Jurkat, Clone E6-1 (cell line): Measurements from ENCODE around the gene RASA4B.
A peak's percentile ranks its signal among the peaks of the same experiment; 100 is the strongest.
"Not testable (repeated sequence)": the region's sequence is repeated elsewhere in the genome, so short reads cannot be mapped to it uniquely, and the experiment has no call there.

Experiments
- DNase-seq: peaks from one replicate; pipeline ENCODE4 v3.0.0-alpha.2; 2011; ENCODE audit warnings: low read depth, low spot score
- H3K4me3 ChIP-seq: 2 replicates; pipeline ENCODE4 v1.5.1; 2011; ENCODE audit warnings: mild to moderate bottlenecking, low read length, control low read depth, moderate library complexity

RASA4B gene

DNA sequence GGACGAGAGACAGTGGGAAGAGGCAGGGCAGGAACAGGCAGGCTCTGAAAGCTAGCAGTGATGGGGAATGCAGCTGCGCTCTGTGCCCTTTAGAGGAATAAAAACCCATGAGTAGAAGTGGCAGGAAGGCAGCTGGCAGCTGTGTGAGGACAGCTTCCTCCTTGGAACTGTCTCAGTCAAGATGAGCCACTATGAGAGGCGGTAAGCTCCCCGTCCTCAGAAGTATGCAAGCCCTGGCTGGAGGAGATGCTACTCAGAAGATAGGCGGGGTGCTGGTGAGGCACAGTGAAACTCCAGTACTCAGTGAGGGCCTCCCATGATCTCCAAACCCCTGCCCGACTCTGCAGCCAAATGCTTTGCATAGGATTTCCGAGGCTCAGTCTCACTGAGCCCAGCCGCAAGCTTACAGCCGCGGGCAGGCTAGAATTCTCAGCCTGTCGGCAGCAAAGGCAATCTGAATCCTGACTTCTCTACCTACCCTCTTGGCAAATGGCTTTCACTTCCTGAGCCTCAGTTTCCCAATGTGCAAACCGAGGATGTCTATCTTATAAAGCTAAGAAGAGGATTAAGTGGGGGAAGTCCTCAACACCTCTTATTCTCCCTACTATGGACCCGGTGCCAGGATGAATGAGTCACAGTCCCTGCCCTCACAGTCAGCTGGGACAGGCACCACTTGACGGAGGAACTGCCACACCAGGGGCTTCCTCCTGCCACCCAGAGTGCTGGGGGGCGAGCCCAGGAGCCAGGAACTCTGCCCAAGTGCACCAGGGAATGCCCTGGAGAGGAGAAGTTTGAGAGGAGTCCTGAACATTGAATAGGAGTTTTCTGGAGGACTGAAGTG is 2.5 kb downstream of the RASA4B start:
- DNase-seq: not testable (repeated sequence)

GRCh38 chr7:102512642-102513221 is 4.8 kb downstream of the RASA4B start:
- H3K4me3 ChIP-seq: not testable (repeated sequence)
- DNase-seq: peak; percentile 81

More for the DNA sequence above, 2.5 kb downstream of the RASA4B start:
- not testable (repeated sequence) for H3K4me3 ChIP-seq

DNA sequence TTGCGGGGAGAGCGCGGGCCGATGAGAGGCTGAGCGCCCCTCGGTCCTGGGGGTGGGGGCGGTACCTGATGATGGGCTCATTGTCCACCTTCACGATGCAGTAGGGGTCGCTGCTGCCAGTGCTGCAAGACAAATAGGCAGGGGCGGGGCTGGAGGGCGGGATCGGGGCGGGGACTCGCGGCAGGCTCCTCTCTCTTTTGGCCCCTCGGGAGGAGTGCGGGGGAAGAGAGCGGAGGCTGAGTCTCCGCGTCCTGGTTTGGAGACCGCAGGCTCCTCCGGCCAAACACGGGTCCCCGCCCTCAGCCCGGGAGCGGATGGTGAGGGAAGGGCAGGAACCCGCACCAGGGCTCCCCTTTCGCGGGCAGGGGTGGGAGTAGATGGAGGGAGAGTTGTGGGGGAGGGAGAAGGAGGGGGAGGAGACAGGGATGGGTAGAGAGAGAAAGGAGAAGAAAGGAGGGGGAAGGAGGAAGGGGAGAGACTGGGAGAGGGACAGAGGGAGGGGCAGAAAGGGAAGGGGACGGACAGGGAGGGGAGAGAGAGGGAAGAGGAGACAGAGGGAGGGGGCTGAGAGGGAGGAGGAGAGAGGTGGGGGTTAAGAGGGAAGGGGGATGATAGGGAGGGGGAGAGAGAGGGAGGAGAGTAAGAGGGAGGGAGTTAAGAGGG is 5.6 kb downstream of the RASA4B start:
- not testable (repeated sequence) for DNase-seq, H3K4me3 ChIP-seq

DNA sequence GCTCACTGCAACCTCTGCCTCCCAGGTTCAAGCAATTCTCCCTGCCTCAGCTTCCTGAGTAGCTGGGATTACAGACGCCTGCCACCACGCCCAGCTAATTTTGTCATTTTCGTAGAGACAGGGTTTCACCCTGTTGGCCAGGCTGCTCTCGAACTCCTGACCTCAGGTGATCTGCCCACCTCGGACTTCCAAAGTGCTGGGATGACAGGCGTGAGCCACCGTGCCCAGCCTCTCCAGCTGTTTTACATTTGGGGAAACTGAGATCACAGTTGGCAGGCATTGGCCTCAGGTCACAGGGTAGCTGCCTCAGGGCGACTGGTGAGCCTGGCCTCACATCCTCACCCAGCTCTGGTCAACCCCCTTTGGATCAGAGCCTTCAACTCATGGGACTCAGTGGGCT is 7.0 kb downstream of the RASA4B start:
- not testable (repeated sequence) for DNase-seq, H3K4me3 ChIP-seq

GRCh38 chr7:102507410-102508088 is 10.0 kb downstream of the RASA4B start:
- DNase-seq, H3K4me3 ChIP-seq: not testable (repeated sequence)

- not testable (repeated sequence) for DNase-seq, H3K4me3 ChIP-seq
These were observed 12.0 kb downstream of the RASA4B start for GRCh38 chr7:102505298-102506185.

- H3K4me3 ChIP-seq, DNase-seq: not testable (repeated sequence)
These were observed 14.4 kb downstream of the RASA4B start for GRCh38 chr7:102503141-102503540.

DNA sequence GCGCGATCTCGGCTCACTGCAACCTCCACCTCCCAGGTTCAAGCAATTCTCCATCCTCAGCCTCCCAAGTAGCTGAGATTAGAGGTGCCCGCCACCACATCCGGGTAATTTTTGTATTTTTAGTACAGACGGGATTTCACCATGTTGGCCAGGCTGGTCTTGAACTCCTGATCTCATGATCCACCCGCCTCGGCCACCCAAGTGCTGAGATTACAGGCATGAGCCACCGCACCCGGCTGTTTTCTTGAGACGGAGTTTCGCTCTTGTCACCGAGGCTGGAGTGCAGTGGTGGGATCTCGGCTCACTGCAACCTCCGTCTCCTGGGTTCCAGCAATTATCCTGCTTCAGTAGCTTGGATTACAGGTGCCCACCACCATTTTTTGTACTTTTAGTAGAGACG is 19.3 kb downstream of the RASA4B start:
- not testable (repeated sequence) for DNase-seq, H3K4me3 ChIP-seq

DNA sequence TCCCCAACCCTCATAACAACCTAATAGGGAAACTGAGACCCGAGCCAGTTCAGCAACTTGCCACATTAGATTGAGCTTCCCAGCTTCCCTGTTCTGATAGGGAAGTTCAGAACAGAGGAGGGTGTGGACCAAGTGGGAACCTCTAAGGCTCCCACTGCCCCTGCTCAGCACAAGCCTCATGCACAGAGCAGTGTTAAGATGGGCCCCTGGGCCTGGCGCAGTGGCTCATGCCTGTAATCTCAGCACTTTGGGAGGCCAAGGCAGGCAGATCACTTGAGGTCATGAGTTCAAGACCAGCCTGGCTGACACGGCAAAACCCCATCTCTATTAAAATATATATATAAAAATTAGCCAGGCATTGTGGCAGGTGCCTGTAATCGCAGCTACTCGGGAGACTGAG is 20.3 kb downstream of the RASA4B start:
- not testable (repeated sequence) for DNase-seq, H3K4me3 ChIP-seq

DNA sequence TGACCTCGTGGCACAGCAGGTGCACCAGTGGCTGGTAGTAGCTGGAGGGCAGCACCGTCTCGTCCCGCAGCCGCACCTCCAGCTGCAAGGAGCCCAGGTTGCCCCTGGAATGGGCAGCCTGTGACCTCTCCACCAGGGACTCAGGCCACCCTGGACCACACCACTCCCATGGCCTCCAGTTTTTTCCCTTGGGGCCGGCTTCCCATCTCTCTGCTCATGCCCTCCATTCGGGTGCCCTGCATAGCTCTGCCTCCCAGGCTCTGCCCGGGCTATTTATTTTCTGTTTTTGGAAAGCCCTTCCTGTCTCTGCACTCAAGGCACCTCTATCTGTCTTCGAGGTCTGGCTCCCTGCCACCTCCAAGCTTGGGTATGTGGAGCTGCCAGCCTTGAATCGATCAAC is 20.7 kb downstream of the RASA4B start:
- not testable (repeated sequence) for DNase-seq

GRCh38 chr7:102494473-102495149 is 23.0 kb downstream of the RASA4B start:
- not testable (repeated sequence) for DNase-seq, H3K4me3 ChIP-seq

More for the DNA sequence above, 20.7 kb downstream of the RASA4B start:
- H3K4me3 ChIP-seq: not testable (repeated sequence)

- not testable (repeated sequence) for DNase-seq, H3K4me3 ChIP-seq
These were observed 23.6 kb downstream of the RASA4B start for GRCh38 chr7:102494026-102494425.

DNA sequence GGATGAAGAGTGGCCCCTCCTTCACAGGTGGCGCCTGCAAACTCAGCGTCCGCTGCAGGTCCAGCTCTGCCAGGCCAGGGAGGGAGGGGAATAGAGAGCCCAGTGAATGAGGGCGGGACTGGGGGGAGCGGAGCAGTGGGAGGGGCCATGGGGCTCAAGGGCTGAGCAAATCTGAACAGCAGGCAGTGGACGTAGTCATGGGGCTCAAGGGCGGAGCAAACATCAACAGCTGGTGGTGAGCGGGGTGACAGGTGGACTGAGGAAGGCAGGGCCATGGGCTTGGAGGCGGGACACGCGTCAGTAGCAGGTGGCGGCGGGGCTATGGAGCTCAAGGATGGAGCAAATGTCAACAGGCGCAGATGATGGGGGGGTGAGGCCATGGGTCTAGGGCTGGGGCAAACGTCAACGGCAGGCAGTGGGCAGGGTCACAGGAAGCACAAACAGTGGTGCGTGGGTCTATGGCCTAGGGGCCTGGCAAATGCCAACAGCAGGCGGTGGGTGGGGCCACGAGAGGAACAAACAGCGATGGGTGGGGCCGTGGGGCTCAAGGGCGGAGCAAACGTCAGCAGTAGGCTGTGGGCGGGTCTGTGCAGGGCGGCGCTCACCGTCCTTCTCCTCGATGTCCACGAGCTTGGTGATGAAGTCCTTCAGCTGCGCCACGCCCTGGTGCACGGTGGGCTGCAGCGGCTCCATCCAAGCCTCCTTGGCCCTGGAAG is 24.2 kb downstream of the RASA4B start:
- DNase-seq, H3K4me3 ChIP-seq: not testable (repeated sequence)

- not testable (repeated sequence) for DNase-seq, H3K4me3 ChIP-seq
These were observed 27.0 kb downstream of the RASA4B start for GRCh38 chr7:102490529-102491075.

- DNase-seq, H3K4me3 ChIP-seq: not testable (repeated sequence)
These were observed 33.3 kb downstream of the RASA4B start for GRCh38 chr7:102484317-102484716.

GRCh38 chr7:102481962-102482361 is 35.6 kb downstream of the RASA4B start:
- H3K4me3 ChIP-seq, DNase-seq: not testable (repeated sequence)
